ENCODE results near the gene UGT1A7.

DNA sequence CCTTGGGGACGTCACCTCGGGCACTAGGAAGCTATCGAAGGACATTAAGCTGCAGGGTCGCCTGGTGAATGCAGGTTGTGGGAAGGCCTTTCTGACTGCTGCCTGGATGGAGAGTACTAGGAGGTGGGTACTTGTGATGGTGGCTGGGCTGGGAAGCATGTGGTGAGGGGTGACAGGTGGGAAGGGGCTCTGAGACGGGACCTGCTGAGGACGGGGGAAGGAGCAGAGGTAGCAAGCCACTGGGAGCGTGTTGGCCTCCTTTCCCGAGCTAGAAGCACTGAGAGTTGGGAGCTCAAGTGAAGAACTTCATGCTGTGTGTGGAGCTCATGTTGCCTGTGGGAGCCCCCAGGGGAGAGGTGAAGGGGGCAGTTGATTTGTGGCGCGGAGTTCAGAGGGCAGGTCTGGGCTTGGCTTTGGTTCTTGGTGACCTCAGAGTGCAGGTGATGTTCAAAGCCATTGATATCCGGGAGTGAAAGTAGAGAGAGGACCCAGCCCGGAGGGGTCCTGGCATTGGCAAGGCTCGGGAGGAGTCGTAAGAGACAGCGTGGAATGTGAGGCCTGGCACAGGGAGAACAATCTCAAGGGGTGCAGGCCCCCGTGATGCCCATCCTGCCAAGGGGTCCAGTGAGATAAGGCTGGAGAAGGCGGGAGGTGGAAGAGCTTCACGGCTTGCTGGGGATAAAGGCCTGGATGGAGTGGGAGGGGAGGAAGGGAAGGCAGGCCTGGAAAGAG, 109.6 kb downstream of the UGT1A7 start:
- TF ChIP-seq POLR2A (IDR thresholded peaks at IDR 0.05), result no peak
- TF ChIP-seq CTCF (IDR thresholded peaks at IDR 0.05), result no peak

Data from adrenal gland (tissue), 5 donors.